Suprapubic skin (tissue), 4 donors: ENCODE data around the gene PAX4. TPM values are rescaled to one million over a fixed set of nuclear protein-coding genes. Genes with fewer than 3 reads are reported as not detected.

ENCODE experiments used
- DNase-seq, 2 donors: peaks; one replicate each; pipeline ENCODE4 v3.0.0-alpha.2; 2019; ENCODE audit warnings: low spot score in 2 of 2
- H3K27ac ChIP-seq: fragments of 200-600 bp; sonication (generic); one replicate; pipeline ENCODE4 v1.5.1; 2019
- H3K27me3 ChIP-seq: fragments of 200-600 bp; sonication (generic); one replicate; pipeline ENCODE4 v1.5.1; 2019
- H3K36me3 ChIP-seq: fragments of 200-600 bp; sonication (generic); one replicate; pipeline ENCODE4 v1.5.1; 2019
- H3K4me1 ChIP-seq: fragments of 200-600 bp; sonication (generic); one replicate; pipeline ENCODE4 v1.5.1; 2019
- H3K4me3 ChIP-seq: fragments of 200-600 bp; sonication (generic); one replicate; pipeline ENCODE4 v1.5.1; 2019; ENCODE audit warnings: mild to moderate bottlenecking
- H3K9me3 ChIP-seq: fragments of 200-600 bp; sonication (generic); one replicate; pipeline ENCODE4 v1.5.1; 2019
- CTCF ChIP-seq, 2 donors: fragments of 200-600 bp in 1 of 2; fragments of 450-650 bp in 1 of 2; sonication (generic) in 1 of 2; IDR thresholded peaks; one replicate each; pipeline ENCODE4 v1.5.1; 2016 to 2019; ENCODE audit warnings: antibody characterized with exemption in 2 of 2, mild to moderate bottlenecking in 1 of 2, moderate library complexity in 1 of 2
- EP300 ChIP-seq: sonication (generic); formaldehyde crosslinking; IDR thresholded peaks from one replicate; pipeline ENCODE4 v1.6.1; 2017; ENCODE audit warnings: antibody characterized with exemption
- POLR2A ChIP-seq, 2 donors: fragments of 450-650 bp; IDR thresholded peaks; one replicate each; pipeline ENCODE4 v1.6.1; 2017; ENCODE audit warnings: antibody characterized with exemption in 2 of 2, mild to moderate bottlenecking in 2 of 2, moderate library complexity in 2 of 2
- POLR2AphosphoS5 ChIP-seq, 3 donors: sonication (generic); formaldehyde crosslinking; IDR thresholded peaks; one replicate each; pipeline ENCODE4 v1.6.1; 2017; ENCODE audit warnings: antibody characterized with exemption in 3 of 3
- WGBS: methylation state at CpG from one replicate; pipeline ENCODE4 v1.1.5; 2018; 5-methylcytosine and 5-hydroxymethylcytosine counted together
- total RNA-seq, 4 donors: library from RNA; depleted of rRNA; stranded (reverse); fragments of >200 nt; gene quantifications; one replicate each; pipeline ENCODE4 v1.1.0, GENCODE V29; 2016

Gene PAX4
- total RNA-seq, 4 donors from 2014 or later: not detected

DNA sequence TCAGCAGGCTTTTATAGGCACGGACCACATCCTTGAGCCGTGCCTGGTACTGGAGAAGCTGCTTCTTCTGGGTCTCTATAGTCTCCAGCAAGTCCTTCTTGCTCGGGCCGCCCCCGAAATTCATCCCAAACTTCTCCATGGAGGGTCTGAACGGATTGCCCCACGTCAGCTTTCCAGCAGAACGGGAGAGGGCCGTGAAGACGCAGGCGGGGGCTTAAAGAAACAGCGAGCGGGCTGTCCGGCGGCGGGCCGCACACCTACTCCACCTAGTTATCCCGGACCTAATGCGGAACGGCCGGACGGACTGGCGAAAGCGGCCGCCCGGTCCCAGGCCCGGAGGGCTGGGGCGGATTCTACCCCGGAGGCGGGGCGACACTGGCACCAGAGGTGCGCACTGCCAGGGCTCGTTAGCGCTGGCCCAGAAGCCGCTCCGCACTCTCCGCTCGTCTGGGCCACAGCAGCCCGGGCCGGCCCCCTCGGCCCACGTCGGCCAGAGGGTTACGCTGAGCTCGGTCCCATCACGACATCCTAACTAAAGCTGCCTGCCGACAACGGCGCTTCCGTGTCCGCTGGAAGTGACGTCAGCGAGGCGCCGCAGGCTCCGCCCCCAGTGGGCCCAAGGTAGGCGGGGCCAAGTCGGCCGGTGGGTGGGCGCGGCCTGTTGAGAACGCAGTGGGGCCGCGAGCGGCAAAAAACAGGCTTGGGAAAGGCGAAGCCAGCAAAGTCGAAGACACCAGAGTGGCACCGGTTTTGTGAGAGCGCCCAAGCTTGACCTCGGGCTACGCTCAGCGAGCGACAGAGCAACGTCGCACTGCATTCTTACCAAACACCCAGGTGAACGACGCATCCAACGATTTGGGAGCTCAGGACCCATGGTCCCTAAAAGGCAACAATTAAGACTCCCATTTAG lies 32.6 kb downstream of the PAX4 start, which contains the start of gene GCC1:
Gene GCC1, minus strand, starts transcription at position 553 of the 910 bp plus-strand sequence. Its CDS starts 414 bp downstream, at position 139.
- no peaks in the 10 kb centered on the region for H3K9me3 ChIP-seq
- H3K36me3 ChIP-seq: peaks cover 33% of the 10 kb centered on the region
- H3K27ac ChIP-seq: peak within 1 kb of the TSS; percentile 90
- DNase-seq: peak; percentile 94 to 95
- H3K4me3 ChIP-seq: peak within 1 kb of the TSS; percentile 92
- peaks cover 64% of the 10 kb centered on the region for H3K4me1 ChIP-seq
- no peaks in the 10 kb centered on the region for H3K27me3 ChIP-seq
- 5% methylated on average over 37 of the region's 78 CpGs for WGBS
- TF ChIP-seq EP300 (no peak), POLR2A (IDR thresholded peaks at IDR 0.05) (peak in 1 of 2 donors; percentile 74), CTCF (IDR thresholded peaks at IDR 0.05) (no peak), POLR2AphosphoS5 (IDR thresholded peaks at IDR 0.05) (peak; percentile 5 to 47 (median 41))

GRCh38 chr7:127584648-127585043 lies 33.3 kb downstream of the PAX4 start:
- H3K4me3 ChIP-seq: peak overlapping the region; percentile 92
- H3K9me3 ChIP-seq: no peaks in the 10 kb centered on the region
- no peak for TF ChIP-seq POLR2A (IDR thresholded peaks at IDR 0.05)
- peaks cover 61% of the 10 kb centered on the region for H3K4me1 ChIP-seq
- WGBS: 40% methylated on average over 10 of the region's 12 CpGs
- H3K27me3 ChIP-seq: no peaks in the 10 kb centered on the region
- H3K27ac ChIP-seq: peak overlapping the region; percentile 90
- H3K36me3 ChIP-seq: peaks cover 29% of the 10 kb centered on the region
- peak in 1 of 2 donors; percentile 64 for DNase-seq

DNA sequence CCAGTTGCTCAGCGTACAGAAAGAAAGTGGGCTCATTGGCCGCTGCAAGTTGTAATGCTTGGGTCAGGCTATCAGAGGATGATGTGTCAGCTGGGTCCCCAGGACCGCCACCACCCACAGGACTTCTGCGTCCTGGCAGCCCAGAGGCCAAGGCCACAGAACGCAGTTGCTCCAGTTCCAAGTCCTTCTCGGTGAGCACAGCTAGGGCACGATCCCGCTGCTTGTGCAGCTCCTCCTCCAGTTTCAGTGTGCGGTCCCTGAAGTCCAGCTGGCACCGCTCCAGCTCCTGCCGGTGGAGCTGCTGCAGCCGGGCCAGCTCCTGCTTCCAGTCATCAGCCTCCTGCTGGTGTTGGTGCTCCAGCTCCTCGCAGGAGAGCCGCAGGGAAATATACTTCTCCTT lies 35.6 kb downstream of the PAX4 start:
- TF ChIP-seq POLR2AphosphoS5 (IDR thresholded peaks at IDR 0.05) (no peak), POLR2A (IDR thresholded peaks at IDR 0.05) (no peak), CTCF (IDR thresholded peaks at IDR 0.05) (no peak), EP300 (no peak)
- no peak overlapping the region for H3K27ac ChIP-seq
- no peaks in the 10 kb centered on the region for H3K9me3 ChIP-seq
- H3K4me3 ChIP-seq: no peak overlapping the region
- peaks cover 51% of the 10 kb centered on the region for H3K4me1 ChIP-seq
- WGBS: 86% methylated on average over 5 of the region's 14 CpGs
- no peak for DNase-seq
- no peaks in the 10 kb centered on the region for H3K27me3 ChIP-seq
- peaks cover 41% of the 10 kb centered on the region for H3K36me3 ChIP-seq

GRCh38 chr7:127581716-127582115 lies 36.2 kb downstream of the PAX4 start:
- Histone ChIP-seq H3K9me3 (no peaks in the 10 kb centered on the region), H3K27ac (no peak overlapping the region), H3K4me1 (peaks cover 49% of the 10 kb centered on the region), H3K4me3 (no peak overlapping the region), H3K27me3 (no peaks in the 10 kb centered on the region), H3K36me3 (peaks cover 41% of the 10 kb centered on the region)
- no peak for DNase-seq
- 69% methylated on average over 1 of the region's 1 CpG for WGBS
- no peak for TF ChIP-seq POLR2A (IDR thresholded peaks at IDR 0.05)
- TF ChIP-seq CTCF (IDR thresholded peaks at IDR 0.05): no peak
- TF ChIP-seq POLR2AphosphoS5 (IDR thresholded peaks at IDR 0.05): no peak
- no peak for TF ChIP-seq EP300

DNA sequence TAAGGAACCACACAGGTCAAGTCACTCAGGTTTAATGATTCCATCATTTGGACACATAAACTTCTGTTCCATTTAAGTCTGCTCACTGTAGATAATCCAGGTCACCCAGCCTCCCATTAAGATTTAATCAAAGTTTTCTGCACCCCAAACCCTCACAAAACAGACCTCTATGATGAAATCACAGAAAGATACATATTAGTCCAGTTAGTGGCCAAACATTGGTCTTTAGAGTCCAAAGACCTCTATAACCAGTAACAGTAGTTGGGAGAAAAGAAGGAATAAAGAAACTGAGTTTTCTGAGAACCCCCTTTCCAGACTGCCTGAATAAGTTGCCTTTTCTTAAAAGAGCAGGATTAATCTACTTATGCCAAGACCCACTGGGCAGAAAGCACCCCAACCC lies 37.3 kb downstream of the PAX4 start:
- no peak overlapping the region for H3K27ac ChIP-seq
- DNase-seq: no peak
- peaks cover 42% of the 10 kb centered on the region for H3K4me1 ChIP-seq
- TF ChIP-seq POLR2A (IDR thresholded peaks at IDR 0.05) (no peak), EP300 (no peak), POLR2AphosphoS5 (IDR thresholded peaks at IDR 0.05) (no peak), CTCF (IDR thresholded peaks at IDR 0.05) (no peak)
- no peak overlapping the region for H3K4me3 ChIP-seq
- H3K9me3 ChIP-seq: no peaks in the 10 kb centered on the region
- no peaks in the 10 kb centered on the region for H3K27me3 ChIP-seq
- peaks cover 41% of the 10 kb centered on the region for H3K36me3 ChIP-seq
